ENCODE measurements around the gene ZNF462.

DNA sequence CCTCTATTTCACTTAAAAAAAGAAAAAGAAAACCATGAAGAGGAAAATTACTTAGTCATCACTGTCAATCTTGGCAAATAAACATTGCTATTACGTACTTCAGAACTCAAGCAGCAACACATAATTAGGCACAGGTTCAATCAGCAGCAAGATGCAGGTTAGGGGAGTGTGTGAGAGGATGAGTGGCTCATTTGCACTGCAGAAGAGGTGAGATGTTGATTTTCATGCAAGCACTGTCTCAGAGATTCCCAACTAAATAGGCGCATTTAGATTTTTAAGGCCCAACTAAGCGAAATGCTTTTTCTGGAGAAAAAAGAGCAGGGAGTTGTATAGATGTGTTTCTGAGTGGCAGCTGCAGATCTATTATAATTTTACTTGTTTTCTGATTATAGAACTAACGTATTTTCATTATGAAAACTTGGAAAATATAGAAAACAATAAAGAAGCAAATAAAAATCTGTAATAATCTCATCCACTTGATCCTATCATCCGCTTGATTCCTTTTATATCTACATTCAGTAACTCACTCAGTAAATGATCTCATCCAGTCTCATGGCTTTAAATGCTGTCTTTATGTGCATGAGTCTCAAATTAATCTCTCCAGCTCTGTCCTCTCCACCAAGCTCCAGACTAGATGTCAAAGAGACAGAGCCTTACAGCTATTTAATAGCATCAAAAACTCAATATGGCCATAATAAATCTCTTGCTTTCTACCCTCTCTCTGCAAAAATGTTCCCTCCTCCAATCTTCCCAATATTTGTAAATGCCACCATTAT is 162.5 kb downstream of the ZNF462 start:
- TF ChIP-seq, protein P1, sequence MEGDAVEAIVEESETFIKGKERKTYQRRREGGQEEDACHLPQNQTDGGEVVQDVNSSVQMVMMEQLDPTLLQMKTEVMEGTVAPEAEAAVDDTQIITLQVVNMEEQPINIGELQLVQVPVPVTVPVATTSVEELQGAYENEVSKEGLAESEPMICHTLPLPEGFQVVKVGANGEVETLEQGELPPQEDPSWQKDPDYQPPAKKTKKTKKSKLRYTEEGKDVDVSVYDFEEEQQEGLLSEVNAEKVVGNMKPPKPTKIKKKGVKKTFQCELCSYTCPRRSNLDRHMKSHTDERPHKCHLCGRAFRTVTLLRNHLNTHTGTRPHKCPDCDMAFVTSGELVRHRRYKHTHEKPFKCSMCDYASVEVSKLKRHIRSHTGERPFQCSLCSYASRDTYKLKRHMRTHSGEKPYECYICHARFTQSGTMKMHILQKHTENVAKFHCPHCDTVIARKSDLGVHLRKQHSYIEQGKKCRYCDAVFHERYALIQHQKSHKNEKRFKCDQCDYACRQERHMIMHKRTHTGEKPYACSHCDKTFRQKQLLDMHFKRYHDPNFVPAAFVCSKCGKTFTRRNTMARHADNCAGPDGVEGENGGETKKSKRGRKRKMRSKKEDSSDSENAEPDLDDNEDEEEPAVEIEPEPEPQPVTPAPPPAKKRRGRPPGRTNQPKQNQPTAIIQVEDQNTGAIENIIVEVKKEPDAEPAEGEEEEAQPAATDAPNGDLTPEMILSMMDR (IDR thresholded peaks at IDR 0.05): no peak
- TF ChIP-seq POLR2A (IDR thresholded peaks at IDR 0.05) (no peak), EP300 (IDR thresholded peaks at IDR 0.05) (no peak)
